ENCODE measurements around the gene UBTD1.
A peak's percentile ranks its signal among the peaks of the same experiment; 100 is the strongest.

Gene UBTD1

GRCh38 chr10:97503406-97503805 lies 4.7 kb downstream of the UBTD1 start:
- H3K4me3 ChIP-seq (ENCODE audit: severe bottlenecking) = no peak overlapping the region
- TF ChIP-seq CTCF (IDR thresholded peaks at IDR 0.05; ENCODE audit: poor library complexity, severe bottlenecking) = no peak
- H3K9me3 ChIP-seq (ENCODE audit: severe bottlenecking) = no peaks in the 10 kb centered on the region
- DNase-seq (ENCODE audit: low spot score) = no peak
- no peaks in the 10 kb centered on the region for H3K27me3 ChIP-seq (ENCODE audit: insufficient read depth, poor library complexity, severe bottlenecking)
- H3K4me1 ChIP-seq (ENCODE audit: insufficient read depth, poor library complexity, severe bottlenecking) = peaks cover 4% of the 10 kb centered on the region
- H3K36me3 ChIP-seq (ENCODE audit: low read depth) = no peaks in the 10 kb centered on the region
- no peak for ATAC-seq (ENCODE audit: low read depth)
- no peak overlapping the region for H3K27ac ChIP-seq (ENCODE audit: poor library complexity, severe bottlenecking)

GRCh38 chr10:97505152-97505551 lies 6.4 kb downstream of the UBTD1 start:
- Histone ChIP-seq H3K4me1 (ENCODE audit: insufficient read depth, poor library complexity, severe bottlenecking) (peaks cover 3% of the 10 kb centered on the region), H3K4me3 (ENCODE audit: severe bottlenecking) (no peak overlapping the region), H3K27me3 (ENCODE audit: insufficient read depth, poor library complexity, severe bottlenecking) (no peaks in the 10 kb centered on the region), H3K9me3 (ENCODE audit: severe bottlenecking) (no peaks in the 10 kb centered on the region), H3K27ac (ENCODE audit: poor library complexity, severe bottlenecking) (no peak overlapping the region), H3K36me3 (ENCODE audit: low read depth) (no peaks in the 10 kb centered on the region)
- no peak for TF ChIP-seq CTCF (IDR thresholded peaks at IDR 0.05; ENCODE audit: poor library complexity, severe bottlenecking)
- DNase-seq (ENCODE audit: low spot score) (no peak), ATAC-seq (ENCODE audit: low read depth) (no peak)

GRCh38 chr10:97506199-97506991 lies 7.7 kb downstream of the UBTD1 start:
- ATAC-seq (ENCODE audit: low read depth) (no peak), DNase-seq (ENCODE audit: low spot score) (no peak)
- Histone ChIP-seq H3K4me1 (ENCODE audit: insufficient read depth, poor library complexity, severe bottlenecking) (no peaks in the 10 kb centered on the region), H3K27me3 (ENCODE audit: insufficient read depth, poor library complexity, severe bottlenecking) (no peaks in the 10 kb centered on the region), H3K27ac (ENCODE audit: poor library complexity, severe bottlenecking) (no peak overlapping the region), H3K9me3 (ENCODE audit: severe bottlenecking) (no peaks in the 10 kb centered on the region), H3K36me3 (ENCODE audit: low read depth) (no peaks in the 10 kb centered on the region), H3K4me3 (ENCODE audit: severe bottlenecking) (no peak overlapping the region)
- no peak for TF ChIP-seq CTCF (IDR thresholded peaks at IDR 0.05; ENCODE audit: poor library complexity, severe bottlenecking)

DNA sequence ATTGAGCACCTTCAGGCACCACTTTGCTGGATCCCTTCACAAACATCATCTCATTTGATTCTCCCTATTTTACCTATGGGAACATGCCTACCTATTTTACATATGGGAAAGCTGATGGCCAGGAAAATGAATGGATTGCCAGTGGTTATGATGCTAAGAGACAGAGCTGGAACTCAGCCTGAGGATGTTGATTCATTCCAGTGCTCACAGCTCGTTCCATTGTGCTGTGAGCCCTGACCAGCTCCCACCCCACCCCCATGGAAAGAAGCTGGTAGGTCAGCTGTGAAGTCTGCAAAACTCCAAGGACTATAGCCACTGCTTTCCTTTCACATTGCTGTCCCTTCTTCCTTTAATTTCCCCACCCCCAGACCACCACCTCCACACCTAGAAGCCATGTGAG lies 9.6 kb downstream of the UBTD1 start:
- DNase-seq (ENCODE audit: low spot score) = no peak

More for the DNA sequence above, 9.6 kb downstream of the UBTD1 start:
- TF ChIP-seq CTCF (IDR thresholded peaks at IDR 0.05; ENCODE audit: poor library complexity, severe bottlenecking) = no peak
- ATAC-seq (ENCODE audit: low read depth) = 0 out of 3 replicates have a peak, but pooled peaks have one; percentile 44
- no peak overlapping the region for H3K27ac ChIP-seq (ENCODE audit: poor library complexity, severe bottlenecking)
- peaks cover 4% of the 10 kb centered on the region for H3K4me1 ChIP-seq (ENCODE audit: insufficient read depth, poor library complexity, severe bottlenecking)
- H3K9me3 ChIP-seq (ENCODE audit: severe bottlenecking) = no peaks in the 10 kb centered on the region
- H3K36me3 ChIP-seq (ENCODE audit: low read depth) = no peaks in the 10 kb centered on the region
- H3K27me3 ChIP-seq (ENCODE audit: insufficient read depth, poor library complexity, severe bottlenecking) = no peaks in the 10 kb centered on the region
- H3K4me3 ChIP-seq (ENCODE audit: severe bottlenecking) = no peak overlapping the region

Data from RWPE2 (cell line).